ENCODE data around the gene PCSK1. TPM values are rescaled to one million over a fixed set of nuclear protein-coding genes. Genes with fewer than 3 reads are reported as not detected.

The PCSK1 gene
- total and polyA plus RNA-seq, 2 of the 8 experiments (the other 6 are each of a cell fraction or from before 2014, with no cell fraction given), result 1.3 to 3.2 TPM

- no peak overlapping the region for H2BK5ac ChIP-seq (ENCODE audit: low read depth, low read length)
- no peak overlapping the region for H3K18ac ChIP-seq (ENCODE audit: extremely low read depth, low read length)
- H3K36me3 ChIP-seq (ENCODE audit: control insufficient read depth in 2 of 4, insufficient read depth in 4 of 4, low read length in 3 of 4), result no peaks in the 10 kb centered on the region
- no peak overlapping the region for H2BK20ac ChIP-seq (ENCODE audit: low read length)
- no peak overlapping the region for H4K91ac ChIP-seq (replicated peaks; ENCODE audit: insufficient read length, low read length)
- H2BK120ac ChIP-seq (replicated peaks; ENCODE audit: low read depth, low read length), result no peak overlapping the region
- H3K14ac ChIP-seq (ENCODE audit: insufficient read length), result no peak overlapping the region
- no peak overlapping the region for H2AK5ac ChIP-seq (ENCODE audit: low read depth, low read length)
- no peak overlapping the region for H3K9ac ChIP-seq (replicated peaks in 1 of 4; ENCODE audit: extremely low read depth in 1 of 4, low read depth in 3 of 4, low read length in 3 of 4)
- no peak overlapping the region for H3K56ac ChIP-seq (replicated peaks; ENCODE audit: insufficient read length, low read depth, low read length)
- no peaks in the 10 kb centered on the region for H3K27me3 ChIP-seq (replicated peaks in 1 of 4; ENCODE audit: control insufficient read depth in 3 of 4, extremely low read depth in 1 of 4, insufficient read depth in 3 of 4, low read length in 3 of 4)
- no peak overlapping the region for H2AFZ ChIP-seq (ENCODE audit: low read length)
- FAIRE-seq (no peak), DNase-seq (ENCODE audit: low read depth in 1 of 2, low spot score in 2 of 2) (no peak)
- no peak overlapping the region for H3K23ac ChIP-seq (ENCODE audit: insufficient read length)
- H2BK15ac ChIP-seq (ENCODE audit: low read length), result no peak overlapping the region
- H3K23me2 ChIP-seq (ENCODE audit: low read depth, low read length), result no peaks in the 10 kb centered on the region; the same call in 1 of the 2 replicates
- no peak overlapping the region for H3K4me3 ChIP-seq (ENCODE audit: extremely low read depth in 1 of 4, insufficient read depth in 2 of 4, low read depth in 3 of 4, low read length in 4 of 4)
- H3K79me2 ChIP-seq (ENCODE audit: control insufficient read depth in 1 of 2, insufficient read depth in 2 of 2, low read length in 2 of 2), result no peaks in the 10 kb centered on the region
- no peak overlapping the region for H3K4me2 ChIP-seq (ENCODE audit: insufficient read depth in 1 of 2, low read depth in 2 of 2, low read length in 2 of 2)
- H3K79me1 ChIP-seq (ENCODE audit: low read depth, low read length), result no peaks in the 10 kb centered on the region
- WGBS, 2 experiments (ENCODE audit: extremely low coverage in 1 of 2, insufficient coverage in 1 of 2, insufficient read length in 1 of 2, insufficient replicate concordance in 2 of 2, low coverage in 1 of 2, low lambda C conversion rate in 2 of 2, missing lambda C conversion rate in 1 of 2), result 93% methylated on average over 2 of the region's 2 CpGs; no CpG with 5 or more reads in 1 of the 2 experiments
- H4K8ac ChIP-seq (ENCODE audit: extremely low read depth, insufficient read depth, low read length), result no peak overlapping the region
- no peak overlapping the region for H3K27ac ChIP-seq (ENCODE audit: low read depth, low read length)
- no peak overlapping the region for H3K4ac ChIP-seq (replicated peaks; ENCODE audit: insufficient read length, low read depth, low read length)
- CTCF ChIA-PET (ENCODE audit: partially characterized antibody), result no interaction called here
- 0 out of 7 replicates have a peak, but pooled peaks cover 0 to 5% (median 0%) of the 10 kb centered on the region in 4 experiments for H3K4me1 ChIP-seq (replicated peaks in 1 of 4; ENCODE audit: control insufficient read depth in 3 of 4, insufficient read depth in 4 of 4, low read length in 3 of 4)
- no peaks in the 10 kb centered on the region for H4K20me1 ChIP-seq (replicated peaks in 1 of 2; ENCODE audit: control insufficient read depth in 1 of 2, insufficient read depth in 2 of 2, low read length in 2 of 2)
- POLR2A ChIA-PET (ENCODE audit: partially characterized antibody), result no interaction called here
- no peak overlapping the region for H4K5ac ChIP-seq (ENCODE audit: insufficient read length, low read depth, low read length)
- no peaks in the 10 kb centered on the region for H3K9me3 ChIP-seq (ENCODE audit: insufficient read depth in 2 of 2, low read depth in 1 of 2, low read length in 1 of 2)
- no peak overlapping the region for H2BK12ac ChIP-seq (ENCODE audit: low read depth, low read length)
- TF ChIP-seq SIN3A (conservative IDR thresholded peaks at IDR 0.05 in 1 of 2, IDR thresholded peaks at IDR 0.05 in 1 of 2; ENCODE audit: low read depth in 1 of 2, low read length in 2 of 2), result no peak
- no peak for TF ChIP-seq POLR2A (IDR thresholded peaks at IDR 0.05; ENCODE audit: control extremely low read depth in 1 of 2, low read depth in 2 of 2, low read length in 2 of 2)
- TF ChIP-seq USF2 (IDR thresholded peaks at IDR 0.05; ENCODE audit: low read length), result no peak
- no peak for TF ChIP-seq YY1 (IDR thresholded peaks at IDR 0.05; ENCODE audit: low read depth, low read length)
- TF ChIP-seq ZNF274 (IDR thresholded peaks at IDR 0.05; ENCODE audit: borderline replicate concordance, extremely low read depth, low read length), result no peak
- no peak for TF ChIP-seq PHF8 (conservative IDR thresholded peaks at IDR 0.05; ENCODE audit: low read depth, low read length)
- TF ChIP-seq RBBP5 (IDR thresholded peaks at IDR 0.05; ENCODE audit: borderline replicate concordance, low read depth, low read length), result no peak
Observed at GRCh38 chr5:96387616-96388015, 45.4 kb downstream of the PCSK1 start.

All from H1 (cell line).